H9 (cell line): ENCODE data around the gene CPHXL2. TPM values are rescaled to one million over a fixed set of nuclear protein-coding genes. Genes with fewer than 3 reads are reported as not detected.

ENCODE experiments used
- DNase-seq: peaks from one replicate; pipeline ENCODE4 v3.0.0-alpha.2; 2017
- H2AFZ ChIP-seq: one replicate; pipeline ENCODE4 v1.6.1; 2013; ENCODE audit warnings: mild to moderate bottlenecking, low read length, control low read depth, moderate library complexity
- H2AK5ac ChIP-seq: 2 replicates; pipeline ENCODE4 v1.6.1; 2013; ENCODE audit warnings: low read length, control low read depth, mixed read lengths; ENCODE audit not compliant: insufficient read length
- H2BK120ac ChIP-seq: one replicate; pipeline ENCODE4 v1.6.1; 2013; ENCODE audit warnings: low read depth, mild to moderate bottlenecking, low read length, control low read depth, inconsistent platforms; ENCODE audit not compliant: poor library complexity, severe bottlenecking
- H2BK12ac ChIP-seq: 2 replicates; pipeline ENCODE4 v1.6.1; 2013; ENCODE audit warnings: low read length, control low read depth, mixed read lengths, low read depth; ENCODE audit not compliant: insufficient read length
- H2BK15ac ChIP-seq: 2 replicates; pipeline ENCODE4 v1.6.1; 2013; ENCODE audit warnings: low read depth, low read length, control low read depth
- H2BK20ac ChIP-seq: one replicate; pipeline ENCODE4 v1.6.1; 2013; ENCODE audit warnings: low read depth, mild to moderate bottlenecking, low read length, control low read depth, inconsistent platforms; ENCODE audit not compliant: poor library complexity, severe bottlenecking
- H2BK5ac ChIP-seq: 2 replicates; pipeline ENCODE4 v1.6.1; 2013; ENCODE audit warnings: low read length, control low read depth, mixed read lengths; ENCODE audit not compliant: insufficient read length
- H3K14ac ChIP-seq: 2 replicates; pipeline ENCODE4 v1.6.1; 2013; ENCODE audit warnings: low read length, control low read depth; ENCODE audit not compliant: insufficient read depth
- H3K18ac ChIP-seq: 2 replicates; pipeline ENCODE4 v1.6.1; 2013; ENCODE audit warnings: low read depth, mild to moderate bottlenecking, mixed read lengths, low read length, control low read depth; ENCODE audit not compliant: insufficient read length
- H3K23ac ChIP-seq: 2 replicates; pipeline ENCODE4 v1.6.1; 2013; ENCODE audit warnings: low read length, control low read depth, mixed read lengths, low read depth; ENCODE audit not compliant: insufficient read length
- H3K23me2 ChIP-seq: 2 replicates; pipeline ENCODE4 v1.6.1; 2013; ENCODE audit warnings: low read depth, mild to moderate bottlenecking, mixed read lengths, low read length, control low read depth; ENCODE audit not compliant: insufficient read length, poor library complexity, severe bottlenecking
- H3K27ac ChIP-seq: 2 replicates; pipeline ENCODE4 v1.5.1; 2013; ENCODE audit warnings: low read length, control low read depth, mixed read lengths, low read depth; ENCODE audit not compliant: insufficient read length
- H3K27me3 ChIP-seq: 2 replicates; pipeline ENCODE4 v1.6.1; 2013; ENCODE audit warnings: low read length, control low read depth, inconsistent platforms; ENCODE audit not compliant: insufficient read depth
- H3K4ac ChIP-seq: 2 replicates; pipeline ENCODE4 v1.6.1; 2013; ENCODE audit warnings: low read depth, mild to moderate bottlenecking, control low read depth, inconsistent platforms, low read length, moderate library complexity
- H3K4me1 ChIP-seq: 2 replicates; pipeline ENCODE4 v1.6.1; 2013; ENCODE audit warnings: low read length, control low read depth, inconsistent platforms; ENCODE audit not compliant: insufficient read depth
- H3K4me2 ChIP-seq: 2 replicates; pipeline ENCODE4 v1.6.1; 2013; ENCODE audit warnings: low read length, control low read depth, mixed read lengths; ENCODE audit not compliant: insufficient read length, insufficient read depth
- H3K56ac ChIP-seq: 2 replicates; pipeline ENCODE4 v1.6.1; 2013; ENCODE audit warnings: low read depth, mild to moderate bottlenecking, mixed read lengths, low read length, control low read depth; ENCODE audit not compliant: insufficient read length
- H3K79me1 ChIP-seq: 2 replicates; pipeline ENCODE4 v1.6.1; 2013; ENCODE audit warnings: low read depth, mild to moderate bottlenecking, moderate library complexity, low read length, control low read depth, inconsistent platforms; ENCODE audit not compliant: insufficient read depth, poor library complexity, severe bottlenecking
- H3K79me2 ChIP-seq: 2 replicates; pipeline ENCODE4 v1.6.1; 2013; ENCODE audit warnings: low read length, control low read depth, inconsistent platforms; ENCODE audit not compliant: insufficient read depth
- H3K9ac ChIP-seq: 2 replicates; pipeline ENCODE4 v1.6.1; 2013; ENCODE audit warnings: low read length, control low read depth, mixed read lengths; ENCODE audit not compliant: insufficient read length; ENCODE audit errors: extremely low read depth
- H3K9me3 ChIP-seq: one replicate; pipeline ENCODE4 v1.6.1; 2013; ENCODE audit warnings: low read depth, low read length, inconsistent platforms; ENCODE audit not compliant: control insufficient read depth
- H3T11ph ChIP-seq: one replicate; pipeline ENCODE4 v1.6.1; 2013; ENCODE audit warnings: mild to moderate bottlenecking, low read length, control low read depth, inconsistent platforms
- H4K20me1 ChIP-seq: one replicate; pipeline ENCODE4 v1.6.1; 2013; ENCODE audit not compliant: control insufficient read depth, insufficient read length, insufficient read depth
- H4K5ac ChIP-seq: 2 replicates; pipeline ENCODE4 v1.6.1; 2013; ENCODE audit warnings: low read depth, mild to moderate bottlenecking, mixed read lengths, low read length, control low read depth; ENCODE audit not compliant: insufficient read length
- H4K8ac ChIP-seq: replicated peaks from 2 replicates; pipeline ENCODE4 v1.6.1; 2013; ENCODE audit warnings: low read length, control low read depth, mixed read lengths, low read depth; ENCODE audit not compliant: insufficient read length
- H4K91ac ChIP-seq: 2 replicates; pipeline ENCODE4 v1.6.1; 2013; ENCODE audit warnings: low read depth, mild to moderate bottlenecking, moderate library complexity, mixed read lengths, low read length, control low read depth; ENCODE audit not compliant: insufficient read length
- H3K27ac Mint-ChIP-seq, 3 experiments: 2 replicates in 2 of 3; 3 replicates in 1 of 3; pipeline ENCODE4 v1.8.0; 2020 to 2021; ENCODE audit warnings: mixed read lengths in 3 of 3, mild to moderate bottlenecking in 1 of 3, moderate library complexity in 1 of 3
- H3K27me3 Mint-ChIP-seq: 2 replicates; pipeline ENCODE4 v1.8.0; 2021; ENCODE audit warnings: low read depth, mild to moderate bottlenecking, moderate library complexity, mixed read lengths
- H3K36me3 Mint-ChIP-seq, 3 experiments: 2 replicates in 2 of 3; 3 replicates in 1 of 3; pipeline ENCODE4 v1.8.0; 2020 to 2021; ENCODE audit warnings: low read depth in 3 of 3, mixed read lengths in 3 of 3; ENCODE audit not compliant: insufficient read depth in 1 of 3
- H3K4me1 Mint-ChIP-seq, 2 experiments: 2 replicates each; pipeline ENCODE4 v1.8.0; 2020; ENCODE audit warnings: mixed read lengths in 2 of 2
- H3K4me3 Mint-ChIP-seq, 2 experiments: 2 replicates in 1 of 2; 3 replicates in 1 of 2; pipeline ENCODE4 v1.8.0; 2020 to 2021; ENCODE audit warnings: mild to moderate bottlenecking in 2 of 2, mixed read lengths in 2 of 2, moderate library complexity in 1 of 2
- H3K9me3 Mint-ChIP-seq, 2 experiments: 2 replicates in 1 of 2; 3 replicates in 1 of 2; pipeline ENCODE4 v1.8.0; 2020; ENCODE audit warnings: mild to moderate bottlenecking in 2 of 2, mixed read lengths in 2 of 2, moderate library complexity in 1 of 2
- WGBS: extraction: QIAGEN DNeasy Blood & Tissue Kit; methylation state at CpG from one replicate; pipeline ENCODE4 v1.1.7; 2013; ENCODE audit warnings: missing lambda C conversion rate, low lambda C conversion rate, mixed read lengths; ENCODE audit not compliant: insufficient read length; ENCODE audit errors: extremely low coverage; 5-methylcytosine and 5-hydroxymethylcytosine counted together
- total RNA-seq: library from RNA; stranded (reverse); gene quantifications from 2 replicates; pipeline ENCODE4 v1.2.1, GENCODE V29; 2021
- TF ChIP-seq, protein P1 (sequence below): fragments of 200-600 bp; sonication (generic); conservative IDR thresholded peaks from 3 replicates; pipeline ENCODE4 v1.8.0; 2021; ENCODE audit warnings: antibody characterized with exemption, mild to moderate bottlenecking

CPHXL2 gene
- total RNA-seq, 1 experiment from 2014 or later: not detected

DNA sequence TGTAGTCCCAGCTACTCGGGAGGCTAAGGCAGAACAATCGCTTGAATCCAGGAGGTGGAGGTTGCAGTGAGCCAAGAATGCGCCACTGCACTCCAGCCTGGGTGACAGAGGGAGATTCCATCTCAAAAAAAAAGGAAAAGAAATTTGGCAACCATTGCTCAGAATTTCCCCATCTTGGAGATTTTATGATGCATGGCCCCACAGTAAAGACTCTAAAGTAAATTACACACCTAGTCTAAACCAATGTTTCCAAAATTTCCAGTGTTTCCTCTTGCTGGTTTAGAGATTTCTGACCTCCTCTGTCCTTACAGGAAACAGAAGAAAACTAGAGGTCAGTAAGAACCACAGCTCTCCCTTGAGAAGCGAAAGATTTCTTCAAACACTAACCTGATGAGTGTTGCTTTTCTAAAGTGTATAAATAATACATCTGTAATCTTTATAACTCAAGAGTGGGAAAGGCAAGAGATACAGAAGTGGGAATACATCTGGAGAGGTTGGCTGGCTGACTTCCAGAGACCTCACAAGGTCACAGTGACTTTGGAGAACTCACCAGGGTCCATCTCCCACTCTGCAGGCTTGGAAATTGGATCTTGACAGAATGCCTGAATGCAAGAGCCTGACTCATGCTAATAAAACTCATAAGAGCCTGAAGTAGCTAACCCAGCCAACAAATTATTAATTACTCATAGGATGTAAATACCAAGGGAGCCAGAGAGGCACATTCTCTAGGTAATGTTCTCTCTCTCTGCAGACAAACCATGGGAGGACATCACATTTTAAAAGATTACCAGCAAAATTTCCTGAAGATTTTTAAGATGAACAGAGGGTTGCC lies 62.5 kb downstream of the CPHXL2 start:
- Histone ChIP-seq H3K79me2 (no peaks in the 10 kb centered on the region), H3K4me1 (no peaks in the 10 kb centered on the region), H2BK120ac (no peak overlapping the region), H2BK5ac (no peak overlapping the region), H2BK15ac (no peak overlapping the region), H4K20me1 (no peaks in the 10 kb centered on the region), H3K23ac (no peak overlapping the region), H3K27me3 (no peaks in the 10 kb centered on the region), H4K91ac (no peak overlapping the region), H2BK20ac (no peak overlapping the region), H3K18ac (no peak overlapping the region), H3K79me1 (no peaks in the 10 kb centered on the region), H3K23me2 (no peaks in the 10 kb centered on the region), H3K56ac (no peak overlapping the region), H4K8ac (no peak overlapping the region), H3K27ac (no peak overlapping the region), H2AK5ac (no peak overlapping the region), H3K14ac (no peak overlapping the region), H3K9me3 (no peaks in the 10 kb centered on the region), H3K4me2 (no peak overlapping the region), H3K4ac (no peak overlapping the region), H2BK12ac (no peak overlapping the region), H4K5ac (no peak overlapping the region), H2AFZ (no peak overlapping the region), H3T11ph (no peak overlapping the region), H3K9ac (no peak overlapping the region)
- DNase-seq: no peak
- Mint-ChIP-seq H3K27me3 (no peaks in the 10 kb centered on the region), H3K27ac (no peak overlapping the region; a peak in 1 of 7 replicates), H3K36me3 (peaks cover 32 to 71% (median 70%) of the 10 kb centered on the region in 3 experiments; a peak in 6 of 7 replicates), H3K4me1 (no peaks in the 10 kb centered on the region), H3K4me3 (no peak overlapping the region), H3K9me3 (no peaks in the 10 kb centered on the region)
- TF ChIP-seq, protein P1, sequence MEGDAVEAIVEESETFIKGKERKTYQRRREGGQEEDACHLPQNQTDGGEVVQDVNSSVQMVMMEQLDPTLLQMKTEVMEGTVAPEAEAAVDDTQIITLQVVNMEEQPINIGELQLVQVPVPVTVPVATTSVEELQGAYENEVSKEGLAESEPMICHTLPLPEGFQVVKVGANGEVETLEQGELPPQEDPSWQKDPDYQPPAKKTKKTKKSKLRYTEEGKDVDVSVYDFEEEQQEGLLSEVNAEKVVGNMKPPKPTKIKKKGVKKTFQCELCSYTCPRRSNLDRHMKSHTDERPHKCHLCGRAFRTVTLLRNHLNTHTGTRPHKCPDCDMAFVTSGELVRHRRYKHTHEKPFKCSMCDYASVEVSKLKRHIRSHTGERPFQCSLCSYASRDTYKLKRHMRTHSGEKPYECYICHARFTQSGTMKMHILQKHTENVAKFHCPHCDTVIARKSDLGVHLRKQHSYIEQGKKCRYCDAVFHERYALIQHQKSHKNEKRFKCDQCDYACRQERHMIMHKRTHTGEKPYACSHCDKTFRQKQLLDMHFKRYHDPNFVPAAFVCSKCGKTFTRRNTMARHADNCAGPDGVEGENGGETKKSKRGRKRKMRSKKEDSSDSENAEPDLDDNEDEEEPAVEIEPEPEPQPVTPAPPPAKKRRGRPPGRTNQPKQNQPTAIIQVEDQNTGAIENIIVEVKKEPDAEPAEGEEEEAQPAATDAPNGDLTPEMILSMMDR: no peak
- no CpG with 5 or more reads among the region's 4 CpGs for WGBS

Other genes with a start within 250 kb of the CPHXL2 start
- gene CFDP1, start 243.5 kb downstream of the CPHXL2 start, total RNA-seq: 89.1 and 89.2 TPM in 2 replicates
- gene TMEM170A, start 212.3 kb downstream of the CPHXL2 start, total RNA-seq: 43.4 and 46.8 TPM in 2 replicates
- gene CHST6, start 181.6 kb downstream of the CPHXL2 start, total RNA-seq: 20.7 and 20.8 TPM in 2 replicates
- gene CHST5, start 140.9 kb downstream of the CPHXL2 start, total RNA-seq: 0.11 TPM in 1 of 2 replicates, not detected in the other
- gene TMEM231, start 120.8 kb downstream of the CPHXL2 start, total RNA-seq: 3.4 and 5.2 TPM in 2 replicates
- 60.5 and 62.6 TPM in 2 replicates for gene GABARAPL2, start 110.6 kb downstream of the CPHXL2 start, total RNA-seq
- gene ADAT1, start 53.7 kb downstream of the CPHXL2 start, total RNA-seq: 42.4 and 54.2 TPM in 2 replicates
- 181 and 183 TPM in 2 replicates for gene KARS1, start 29.3 kb downstream of the CPHXL2 start, total RNA-seq
- 15.6 and 15.9 TPM in 2 replicates for gene TERF2IP, start 29.2 kb downstream of the CPHXL2 start, total RNA-seq
- not detected in 2 replicates for gene DUXB, start 24.5 kb upstream of the CPHXL2 start, total RNA-seq
- not detected in 2 replicates for gene CPHXL, start 49.5 kb upstream of the CPHXL2 start, total RNA-seq